GM19467 (cell line): Measurements from ENCODE around the gene CYTIP.
"Not testable (repeated sequence)": the region's sequence is repeated elsewhere in the genome, so short reads cannot be mapped to it uniquely, and the experiment has no call there.

Experiments
- ATAC-seq: cut with Tn5 transposase; IDR thresholded peaks from one replicate; pipeline ENCODE4 v1.9.1; 2021; ENCODE audit warnings: mild to moderate bottlenecking, moderate library complexity; ENCODE audit not compliant: unreplicated experiment

The CYTIP gene

DNA sequence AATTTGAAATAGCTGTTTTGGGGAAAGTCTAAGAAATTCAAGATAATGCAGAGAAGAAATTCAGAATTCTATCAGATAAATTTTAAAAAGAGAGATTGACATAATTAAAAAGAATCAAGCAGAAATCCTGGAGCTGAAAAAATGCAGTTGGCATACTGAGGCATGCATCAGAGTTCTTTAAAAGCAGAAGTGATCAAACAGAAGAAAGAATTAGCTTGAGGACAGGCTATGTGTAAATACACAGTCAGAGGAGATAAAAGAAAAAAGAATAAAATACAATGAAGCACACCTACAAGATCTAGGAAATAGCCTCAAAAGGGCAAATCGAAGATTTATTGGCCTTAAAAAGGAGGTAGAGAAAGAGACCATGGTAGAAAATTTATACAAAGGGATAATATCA lies 57.1 kb downstream of the CYTIP start:
- no peak for ATAC-seq

GRCh38 chr2:157386247-157386646 lies 57.6 kb downstream of the CYTIP start:
- no peak for ATAC-seq

- ATAC-seq, result no peak
These were observed 66.0 kb downstream of the CYTIP start for GRCh38 chr2:157377861-157378260.

GRCh38 chr2:157376041-157376440 lies 67.8 kb downstream of the CYTIP start:
- ATAC-seq, result no peak

DNA sequence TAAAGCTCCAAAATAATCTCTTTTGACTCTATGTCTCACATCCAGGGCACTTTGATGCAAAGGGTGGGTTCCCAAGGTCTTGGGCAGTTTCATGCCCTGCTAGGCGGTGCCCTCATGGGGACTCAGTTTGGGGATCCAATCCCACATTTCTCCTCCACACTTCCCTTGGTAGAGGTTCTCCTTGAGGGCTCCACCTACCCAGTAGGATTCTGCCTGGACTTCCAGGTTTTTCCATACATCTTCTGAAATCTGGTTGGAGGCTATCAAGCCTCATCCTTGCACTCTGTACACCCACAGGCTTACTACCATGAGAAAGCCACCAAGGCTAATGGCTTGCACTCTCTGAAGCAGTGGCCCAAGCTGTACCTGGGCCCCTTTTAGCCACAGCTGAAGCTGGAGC lies 68.5 kb downstream of the CYTIP start:
- no peak for ATAC-seq

- ATAC-seq, result not testable (repeated sequence)
These were observed 75.4 kb downstream of the CYTIP start for GRCh38 chr2:157368508-157368907.

- no peak for ATAC-seq
These were observed 76.2 kb downstream of the CYTIP start for GRCh38 chr2:157367704-157368103.
